ENCODE results near the gene TLR2.
"Not testable (repeated sequence)": the region's sequence is repeated elsewhere in the genome, so short reads cannot be mapped to it uniquely, and the experiment has no call there.

TLR2 gene

GRCh38 chr4:153663667-153664066 lies 20.4 kb upstream of the TLR2 start:
- no peak for DNase-seq (ENCODE audit: low read depth)

GRCh38 chr4:153666505-153666904 lies 17.6 kb upstream of the TLR2 start:
- not testable (repeated sequence) for H3K4me1 ChIP-seq (ENCODE audit: control insufficient read depth, insufficient read depth, low read length); H3K9ac ChIP-seq (ENCODE audit: low read length); H3K9me3 ChIP-seq (ENCODE audit: control insufficient read depth, low read length); DNase-seq (ENCODE audit: low read depth); H3K36me3 ChIP-seq (ENCODE audit: control insufficient read depth, insufficient read depth, low read length, severe bottlenecking); H3K4me3 ChIP-seq (ENCODE audit: low read length)
- peaks cover 19% of the 10 kb centered on the region for H3K27me3 ChIP-seq (replicated peaks; ENCODE audit: control insufficient read depth, insufficient read depth, low read length)

More at GRCh38 chr4:153663667-153664066, 20.4 kb upstream of the TLR2 start:
- Histone ChIP-seq H3K9me3 (ENCODE audit: control insufficient read depth, low read length) (no peaks in the 10 kb centered on the region), H3K36me3 (ENCODE audit: control insufficient read depth, insufficient read depth, low read length, severe bottlenecking) (no peaks in the 10 kb centered on the region), H3K9ac (ENCODE audit: low read length) (no peak overlapping the region), H3K27me3 (replicated peaks; ENCODE audit: control insufficient read depth, insufficient read depth, low read length) (peaks cover 13% of the 10 kb centered on the region), H3K4me3 (ENCODE audit: low read length) (no peak overlapping the region), H3K4me1 (ENCODE audit: control insufficient read depth, insufficient read depth, low read length) (peaks cover 16% of the 10 kb centered on the region)

GRCh38 chr4:153668647-153669046 lies 15.4 kb upstream of the TLR2 start:
- H3K27me3 ChIP-seq (replicated peaks; ENCODE audit: control insufficient read depth, insufficient read depth, low read length), result peaks cover 19% of the 10 kb centered on the region
- H3K36me3 ChIP-seq (ENCODE audit: control insufficient read depth, insufficient read depth, low read length, severe bottlenecking), result no peaks in the 10 kb centered on the region
- no peaks in the 10 kb centered on the region for H3K4me1 ChIP-seq (ENCODE audit: control insufficient read depth, insufficient read depth, low read length)
- no peaks in the 10 kb centered on the region for H3K9me3 ChIP-seq (ENCODE audit: control insufficient read depth, low read length)
- DNase-seq (ENCODE audit: low read depth), result no peak
- H3K4me3 ChIP-seq (ENCODE audit: low read length), result no peak overlapping the region
- H3K9ac ChIP-seq (ENCODE audit: low read length), result no peak overlapping the region

GRCh38 chr4:153669838-153670237 lies 14.2 kb upstream of the TLR2 start:
- Histone ChIP-seq H3K27me3 (replicated peaks; ENCODE audit: control insufficient read depth, insufficient read depth, low read length) (peaks cover 19% of the 10 kb centered on the region), H3K9ac (ENCODE audit: low read length) (no peak overlapping the region), H3K4me3 (ENCODE audit: low read length) (no peak overlapping the region), H3K36me3 (ENCODE audit: control insufficient read depth, insufficient read depth, low read length, severe bottlenecking) (no peaks in the 10 kb centered on the region), H3K9me3 (ENCODE audit: control insufficient read depth, low read length) (no peaks in the 10 kb centered on the region), H3K4me1 (ENCODE audit: control insufficient read depth, insufficient read depth, low read length) (no peaks in the 10 kb centered on the region)
- no peak for DNase-seq (ENCODE audit: low read depth)

- H3K36me3 ChIP-seq (ENCODE audit: control insufficient read depth, insufficient read depth, low read length, severe bottlenecking), result no peaks in the 10 kb centered on the region
- no peaks in the 10 kb centered on the region for H3K27me3 ChIP-seq (replicated peaks; ENCODE audit: control insufficient read depth, insufficient read depth, low read length)
- no peak for DNase-seq (ENCODE audit: low read depth)
- no peak overlapping the region for H3K4me3 ChIP-seq (ENCODE audit: low read length)
- peaks cover 7% of the 10 kb centered on the region for H3K9me3 ChIP-seq (ENCODE audit: control insufficient read depth, low read length)
- peaks cover 4% of the 10 kb centered on the region for H3K4me1 ChIP-seq (ENCODE audit: control insufficient read depth, insufficient read depth, low read length)
- no peak overlapping the region for H3K9ac ChIP-seq (ENCODE audit: low read length)
Measured at GRCh38 chr4:153676486-153676885, 7.6 kb upstream of the TLR2 start.

- H3K27me3 ChIP-seq (replicated peaks; ENCODE audit: control insufficient read depth, insufficient read depth, low read length), result no peaks in the 10 kb centered on the region
- H3K36me3 ChIP-seq (ENCODE audit: control insufficient read depth, insufficient read depth, low read length, severe bottlenecking), result no peaks in the 10 kb centered on the region
- DNase-seq (ENCODE audit: low read depth), result peak; percentile 86
- H3K9ac ChIP-seq (ENCODE audit: low read length), result no peak overlapping the region
- no peak overlapping the region for H3K4me3 ChIP-seq (ENCODE audit: low read length)
- peaks cover 4% of the 10 kb centered on the region for H3K4me1 ChIP-seq (ENCODE audit: control insufficient read depth, insufficient read depth, low read length)
- H3K9me3 ChIP-seq (ENCODE audit: control insufficient read depth, low read length), result peaks cover 7% of the 10 kb centered on the region
Measured at GRCh38 chr4:153676984-153677383, 7.1 kb upstream of the TLR2 start.

- H3K9ac ChIP-seq (ENCODE audit: low read length), result no peak overlapping the region
- H3K4me3 ChIP-seq (ENCODE audit: low read length), result no peak overlapping the region
- DNase-seq (ENCODE audit: low read depth), result no peak
- H3K4me1 ChIP-seq (ENCODE audit: control insufficient read depth, insufficient read depth, low read length), result peaks cover 8% of the 10 kb centered on the region
- H3K9me3 ChIP-seq (ENCODE audit: control insufficient read depth, low read length), result peaks cover 7% of the 10 kb centered on the region
- H3K27me3 ChIP-seq (replicated peaks; ENCODE audit: control insufficient read depth, insufficient read depth, low read length), result peaks cover 20% of the 10 kb centered on the region
- H3K36me3 ChIP-seq (ENCODE audit: control insufficient read depth, insufficient read depth, low read length, severe bottlenecking), result no peaks in the 10 kb centered on the region
Measured at GRCh38 chr4:153679486-153679885, 4.6 kb upstream of the TLR2 start.

GRCh38 chr4:153683763-153684181 lies 308 bp upstream of the TLR2 start:
- Histone ChIP-seq H3K4me1 (ENCODE audit: control insufficient read depth, insufficient read depth, low read length) (peaks cover 10% of the 10 kb centered on the region), H3K4me3 (ENCODE audit: low read length) (peak overlapping the region; percentile 76), H3K9me3 (ENCODE audit: control insufficient read depth, low read length) (peaks cover 16% of the 10 kb centered on the region), H3K27me3 (replicated peaks; ENCODE audit: control insufficient read depth, insufficient read depth, low read length) (peaks cover 39% of the 10 kb centered on the region), H3K9ac (ENCODE audit: low read length) (peak overlapping the region; percentile 23), H3K36me3 (ENCODE audit: control insufficient read depth, insufficient read depth, low read length, severe bottlenecking) (no peaks in the 10 kb centered on the region)
- no peak for DNase-seq (ENCODE audit: low read depth)

GRCh38 chr4:153684971-153685371 lies 891 bp downstream of the TLR2 start:
- no peak overlapping the region for H3K9ac ChIP-seq (ENCODE audit: low read length)
- peak overlapping the region; percentile 76 for H3K4me3 ChIP-seq (ENCODE audit: low read length)
- peaks cover 28% of the 10 kb centered on the region for H3K9me3 ChIP-seq (ENCODE audit: control insufficient read depth, low read length)
- no peak for DNase-seq (ENCODE audit: low read depth)
- H3K4me1 ChIP-seq (ENCODE audit: control insufficient read depth, insufficient read depth, low read length), result peaks cover 10% of the 10 kb centered on the region
- H3K36me3 ChIP-seq (ENCODE audit: control insufficient read depth, insufficient read depth, low read length, severe bottlenecking), result no peaks in the 10 kb centered on the region
- H3K27me3 ChIP-seq (replicated peaks; ENCODE audit: control insufficient read depth, insufficient read depth, low read length), result peaks cover 39% of the 10 kb centered on the region

- no peak for DNase-seq (ENCODE audit: low read depth)
- no peaks in the 10 kb centered on the region for H3K4me1 ChIP-seq (ENCODE audit: control insufficient read depth, insufficient read depth, low read length)
- H3K4me3 ChIP-seq (ENCODE audit: low read length), result no peak overlapping the region
- peaks cover 55% of the 10 kb centered on the region for H3K27me3 ChIP-seq (replicated peaks; ENCODE audit: control insufficient read depth, insufficient read depth, low read length)
- no peaks in the 10 kb centered on the region for H3K9me3 ChIP-seq (ENCODE audit: control insufficient read depth, low read length)
- H3K9ac ChIP-seq (ENCODE audit: low read length), result no peak overlapping the region
- no peaks in the 10 kb centered on the region for H3K36me3 ChIP-seq (ENCODE audit: control insufficient read depth, insufficient read depth, low read length, severe bottlenecking)
Measured at GRCh38 chr4:153704522-153704921, 20.4 kb downstream of the TLR2 start.

GRCh38 chr4:153705743-153706468 lies 21.8 kb downstream of the TLR2 start:
- Histone ChIP-seq H3K4me1 (ENCODE audit: control insufficient read depth, insufficient read depth, low read length) (no peaks in the 10 kb centered on the region), H3K9ac (ENCODE audit: low read length) (no peak overlapping the region), H3K4me3 (ENCODE audit: low read length) (no peak overlapping the region), H3K9me3 (ENCODE audit: control insufficient read depth, low read length) (no peaks in the 10 kb centered on the region), H3K36me3 (ENCODE audit: control insufficient read depth, insufficient read depth, low read length, severe bottlenecking) (no peaks in the 10 kb centered on the region), H3K27me3 (replicated peaks; ENCODE audit: control insufficient read depth, insufficient read depth, low read length) (peaks cover 55% of the 10 kb centered on the region)
- DNase-seq (ENCODE audit: low read depth), result no peak

- Histone ChIP-seq H3K27me3 (replicated peaks; ENCODE audit: control insufficient read depth, insufficient read depth, low read length) (peaks cover 58% of the 10 kb centered on the region), H3K4me1 (ENCODE audit: control insufficient read depth, insufficient read depth, low read length) (no peaks in the 10 kb centered on the region), H3K36me3 (ENCODE audit: control insufficient read depth, insufficient read depth, low read length, severe bottlenecking) (no peaks in the 10 kb centered on the region), H3K4me3 (ENCODE audit: low read length) (no peak overlapping the region), H3K9me3 (ENCODE audit: control insufficient read depth, low read length) (no peaks in the 10 kb centered on the region), H3K9ac (ENCODE audit: low read length) (no peak overlapping the region)
- DNase-seq (ENCODE audit: low read depth), result no peak
Measured at GRCh38 chr4:153706519-153706918, 22.4 kb downstream of the TLR2 start.
